ENCODE measurements around the gene C10orf95. TPM values are rescaled to one million over a fixed set of nuclear protein-coding genes. Genes with fewer than 3 reads are reported as not detected.
"Not testable (repeated sequence)": the region's sequence is repeated elsewhere in the genome, so short reads cannot be mapped to it uniquely, and the experiment has no call there.

Gene C10orf95
- total RNA-seq, 1 donor from 2014 or later: not detected

GRCh38 chr10:102458656-102459055 lies 7.3 kb upstream of the C10orf95 start:
- no peak overlapping the region for H3K4me2 ChIP-seq
- H3F3A ChIP-seq (ENCODE audit: low read depth): peaks cover 45% of the 10 kb centered on the region
- Mint-ChIP-seq H3K4me1 (peaks cover 44% of the 10 kb centered on the region), H3K27me3 (ENCODE audit: insufficient read depth, low read depth) (peaks cover 10% of the 10 kb centered on the region), H3K9me3 (no peaks in the 10 kb centered on the region), H3K27ac (no peak overlapping the region), H3K36me3 (peaks cover 1% of the 10 kb centered on the region), H3K4me3 (no peak overlapping the region)
- H3K9ac ChIP-seq: no peak overlapping the region
- H2AFZ ChIP-seq (replicated peaks): no peak overlapping the region
- no peak for TF ChIP-seq EZH2 (IDR thresholded peaks at IDR 0.05)
- no peak for TF ChIP-seq EZH2phosphoT487 (IDR thresholded peaks at IDR 0.05)
- TF ChIP-seq CTCF (IDR thresholded peaks at IDR 0.05): no peak
- H3K9me3 ChIP-seq (ENCODE audit: low read depth): no peaks in the 10 kb centered on the region
- H3K79me2 ChIP-seq (ENCODE audit: low read depth): no peaks in the 10 kb centered on the region
- H3K4me3 ChIP-seq: no peak overlapping the region
- H3K27me3 ChIP-seq: peaks cover 24% of the 10 kb centered on the region
- H4K20me1 ChIP-seq (ENCODE audit: low read depth): peaks cover 9% of the 10 kb centered on the region
- H3K4me1 ChIP-seq: peaks cover 33% of the 10 kb centered on the region
- H3K27ac ChIP-seq: no peak overlapping the region
- H3K36me3 ChIP-seq: no peaks in the 10 kb centered on the region
- no peak for DNase-seq (ENCODE audit: low spot score)

GRCh38 chr10:102457591-102458150 lies 6.3 kb upstream of the C10orf95 start:
- Mint-ChIP-seq H3K4me3 (no peak overlapping the region), H3K27me3 (ENCODE audit: insufficient read depth, low read depth) (peaks cover 17% of the 10 kb centered on the region), H3K9me3 (no peaks in the 10 kb centered on the region), H3K36me3 (peaks cover 4% of the 10 kb centered on the region), H3K4me1 (peaks cover 42% of the 10 kb centered on the region), H3K27ac (no peak overlapping the region)
- no peak overlapping the region for H3K27ac ChIP-seq
- H3K4me1 ChIP-seq: peaks cover 38% of the 10 kb centered on the region
- H2AFZ ChIP-seq (replicated peaks): no peak overlapping the region
- H3K4me2 ChIP-seq: no peak overlapping the region
- no peak overlapping the region for H3K4me3 ChIP-seq
- H3F3A ChIP-seq (ENCODE audit: low read depth): peaks cover 44% of the 10 kb centered on the region
- no peak for DNase-seq (ENCODE audit: low spot score)
- peaks cover 14% of the 10 kb centered on the region for H3K27me3 ChIP-seq
- H3K9ac ChIP-seq: no peak overlapping the region
- no peaks in the 10 kb centered on the region for H3K79me2 ChIP-seq (ENCODE audit: low read depth)
- H3K9me3 ChIP-seq (ENCODE audit: low read depth): no peaks in the 10 kb centered on the region
- TF ChIP-seq EZH2phosphoT487 (IDR thresholded peaks at IDR 0.05): no peak
- TF ChIP-seq CTCF (IDR thresholded peaks at IDR 0.05): no peak
- TF ChIP-seq EZH2 (IDR thresholded peaks at IDR 0.05): no peak
- H3K36me3 ChIP-seq: no peaks in the 10 kb centered on the region
- peaks cover 15% of the 10 kb centered on the region for H4K20me1 ChIP-seq (ENCODE audit: low read depth)

GRCh38 chr10:102455893-102456471 lies 4.6 kb upstream of the C10orf95 start:
- Mint-ChIP-seq H3K27me3 (ENCODE audit: insufficient read depth, low read depth) (peaks cover 12% of the 10 kb centered on the region), H3K27ac (no peak overlapping the region), H3K4me1 (peaks cover 28% of the 10 kb centered on the region), H3K4me3 (no peak overlapping the region), H3K36me3 (peaks cover 2% of the 10 kb centered on the region), H3K9me3 (no peaks in the 10 kb centered on the region)
- Histone ChIP-seq H3K4me1 (peaks cover 33% of the 10 kb centered on the region), H3F3A (ENCODE audit: low read depth) (peaks cover 45% of the 10 kb centered on the region), H3K9ac (no peak overlapping the region), H3K27me3 (peaks cover 6% of the 10 kb centered on the region), H3K4me3 (no peak overlapping the region), H2AFZ (replicated peaks) (no peak overlapping the region), H3K4me2 (no peak overlapping the region), H3K36me3 (no peaks in the 10 kb centered on the region), H4K20me1 (ENCODE audit: low read depth) (peaks cover 18% of the 10 kb centered on the region), H3K27ac (no peak overlapping the region), H3K79me2 (ENCODE audit: low read depth) (no peaks in the 10 kb centered on the region), H3K9me3 (ENCODE audit: low read depth) (no peaks in the 10 kb centered on the region)
- TF ChIP-seq CTCF (IDR thresholded peaks at IDR 0.05) (no peak), EZH2phosphoT487 (IDR thresholded peaks at IDR 0.05) (no peak), EZH2 (IDR thresholded peaks at IDR 0.05) (no peak)
- DNase-seq (ENCODE audit: low spot score): no peak

GRCh38 chr10:102454662-102455487 lies 3.5 kb upstream of the C10orf95 start:
- Histone ChIP-seq H3F3A (ENCODE audit: low read depth) (peaks cover 52% of the 10 kb centered on the region), H3K4me1 (peaks cover 30% of the 10 kb centered on the region), H3K4me2 (peak overlapping the region; percentile 66), H4K20me1 (ENCODE audit: low read depth) (peaks cover 18% of the 10 kb centered on the region)
- H3K9ac ChIP-seq; DNase-seq (ENCODE audit: low spot score); H3K36me3 ChIP-seq; H2AFZ ChIP-seq (replicated peaks); H3K9me3 ChIP-seq (ENCODE audit: low read depth); H3K27me3 ChIP-seq; H3K27ac Mint-ChIP-seq; H3K79me2 ChIP-seq (ENCODE audit: low read depth); H3K36me3 Mint-ChIP-seq; H3K9me3 Mint-ChIP-seq; H3K27ac ChIP-seq; H3K4me3 ChIP-seq: not testable (repeated sequence)
- peaks cover 25% of the 10 kb centered on the region for H3K4me1 Mint-ChIP-seq
- H3K4me3 Mint-ChIP-seq: peak overlapping the region; percentile 35
- peaks cover 12% of the 10 kb centered on the region for H3K27me3 Mint-ChIP-seq (ENCODE audit: insufficient read depth, low read depth)

Data from neural progenitor cell (in vitro differentiated cells).